Thyroid gland (tissue), 4 donors: ENCODE data around the gene TRMU. TPM values are rescaled to one million over a fixed set of nuclear protein-coding genes. Genes with fewer than 3 reads are reported as not detected.

Source experiments
- DNase-seq, 2 donors: peaks; one replicate each; pipeline ENCODE4 v3.0.0-alpha.2; 2019
- H3K27ac ChIP-seq, 3 donors: fragments of 200-600 bp; sonication (generic); 1 replicate in 2 of 3; 2 replicates in 1 of 3; pipeline ENCODE4 v1.5.1; 2016 to 2019; ENCODE audit warnings: mild to moderate bottlenecking in 1 of 3, moderate library complexity in 1 of 3
- H3K27me3 ChIP-seq: fragments of 200-600 bp; sonication (generic); one replicate; pipeline ENCODE4 v1.5.1; 2019
- H3K36me3 ChIP-seq, 2 donors: fragments of 200-600 bp; sonication (generic); one replicate each; pipeline ENCODE4 v1.5.1; 2016 to 2019
- H3K4me1 ChIP-seq, 2 donors: fragments of 200-600 bp; sonication (generic); one replicate each; pipeline ENCODE4 v1.5.1; 2017 to 2019
- H3K4me3 ChIP-seq, 3 donors: fragments of 200-600 bp; sonication (generic); replicated peaks in 1 of 3; 1 replicate in 2 of 3; 2 replicates in 1 of 3; pipeline ENCODE4 v1.5.1; 2016; ENCODE audit warnings: mild to moderate bottlenecking in 1 of 3
- H3K9me3 ChIP-seq: fragments of 200-600 bp; sonication (generic); one replicate; pipeline ENCODE4 v1.5.1; 2017
- POLR2A ChIP-seq, 2 donors: fragments of 450-650 bp; IDR thresholded peaks; one replicate each; pipeline ENCODE4 v1.6.1; 2017; ENCODE audit warnings: antibody characterized with exemption in 2 of 2, mild to moderate bottlenecking in 2 of 2, moderate library complexity in 1 of 2
- WGBS, 2 donors: methylation state at CpG; one replicate each; pipeline ENCODE4 v1.1.5; 2017; 5-methylcytosine and 5-hydroxymethylcytosine counted together
- intact Hi-C: fragments of 100-400 bp; cut with DNase I; formaldehyde crosslinking; loops from one replicate; pipeline ENCODE4 v1.15.1; 2023
- total RNA-seq, 4 donors: library from RNA; depleted of rRNA; stranded (reverse); fragments of >200 nt; gene quantifications; one replicate each; pipeline ENCODE4 v1.2.3, GENCODE V29; 2016
- TF ChIP-seq, protein P1 (sequence below), 6 experiments: fragments of 200-600 bp in 3 of 6; fragments of 450-650 bp in 3 of 6; sonication (generic) in 3 of 6; IDR thresholded peaks; one replicate each; pipeline ENCODE4 v1.5.1; 2016 to 2019; ENCODE audit warnings: antibody characterized with exemption in 6 of 6, mild to moderate bottlenecking in 2 of 6, inconsistent platforms in 1 of 6, moderate library complexity in 1 of 6

TRMU gene
- total RNA-seq, 4 donors from 2014 or later, result 30.7 to 113 (median 49.0) TPM

DNA sequence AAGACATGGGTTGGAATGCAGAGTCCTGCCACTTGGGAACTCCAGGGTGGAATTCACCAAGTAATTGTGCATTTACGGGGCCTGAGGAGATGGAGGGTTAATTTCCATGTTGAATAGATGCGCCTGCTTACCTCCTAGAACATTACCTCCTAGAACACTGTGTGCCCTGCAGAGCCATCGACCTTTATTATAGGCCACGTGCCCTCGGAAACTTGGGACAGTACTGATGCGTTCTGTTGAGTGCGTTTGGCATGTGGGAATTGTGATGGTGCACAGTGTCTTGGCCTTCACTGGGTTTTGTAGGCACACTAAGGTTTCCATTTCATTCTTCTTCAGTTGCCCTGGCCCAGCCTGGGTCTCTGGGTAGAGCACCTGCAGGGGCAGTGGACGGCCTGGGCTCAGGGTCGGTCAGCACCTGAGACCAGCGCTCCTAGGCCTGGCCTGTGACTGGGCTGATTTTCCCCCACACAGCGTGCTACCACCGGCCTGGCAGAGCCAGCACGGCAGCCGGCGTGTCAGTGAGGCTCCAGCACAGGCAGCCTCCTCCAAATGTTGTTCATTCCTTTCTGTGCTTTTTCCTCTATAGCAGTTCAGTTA is 12.7 kb downstream of the TRMU start:
- TF ChIP-seq POLR2A (IDR thresholded peaks at IDR 0.05), result no peak
- TF ChIP-seq, protein P1, sequence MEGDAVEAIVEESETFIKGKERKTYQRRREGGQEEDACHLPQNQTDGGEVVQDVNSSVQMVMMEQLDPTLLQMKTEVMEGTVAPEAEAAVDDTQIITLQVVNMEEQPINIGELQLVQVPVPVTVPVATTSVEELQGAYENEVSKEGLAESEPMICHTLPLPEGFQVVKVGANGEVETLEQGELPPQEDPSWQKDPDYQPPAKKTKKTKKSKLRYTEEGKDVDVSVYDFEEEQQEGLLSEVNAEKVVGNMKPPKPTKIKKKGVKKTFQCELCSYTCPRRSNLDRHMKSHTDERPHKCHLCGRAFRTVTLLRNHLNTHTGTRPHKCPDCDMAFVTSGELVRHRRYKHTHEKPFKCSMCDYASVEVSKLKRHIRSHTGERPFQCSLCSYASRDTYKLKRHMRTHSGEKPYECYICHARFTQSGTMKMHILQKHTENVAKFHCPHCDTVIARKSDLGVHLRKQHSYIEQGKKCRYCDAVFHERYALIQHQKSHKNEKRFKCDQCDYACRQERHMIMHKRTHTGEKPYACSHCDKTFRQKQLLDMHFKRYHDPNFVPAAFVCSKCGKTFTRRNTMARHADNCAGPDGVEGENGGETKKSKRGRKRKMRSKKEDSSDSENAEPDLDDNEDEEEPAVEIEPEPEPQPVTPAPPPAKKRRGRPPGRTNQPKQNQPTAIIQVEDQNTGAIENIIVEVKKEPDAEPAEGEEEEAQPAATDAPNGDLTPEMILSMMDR (IDR thresholded peaks at IDR 0.05), result no peak
- Histone ChIP-seq H3K27me3 (no peaks in the 10 kb centered on the region), H3K9me3 (no peaks in the 10 kb centered on the region), H3K4me1 (peaks cover 6 to 7% of the 10 kb centered on the region in 2 donors), H3K4me3 (no peak overlapping the region), H3K36me3 (peaks cover 79 to 80% of the 10 kb centered on the region in 2 donors), H3K27ac (no peak overlapping the region)
- intact Hi-C loops, result no loop called here
- WGBS, 2 donors, result 94 to 95% methylated on average over 15 of the region's 15 CpGs
- no peak for DNase-seq

DNA sequence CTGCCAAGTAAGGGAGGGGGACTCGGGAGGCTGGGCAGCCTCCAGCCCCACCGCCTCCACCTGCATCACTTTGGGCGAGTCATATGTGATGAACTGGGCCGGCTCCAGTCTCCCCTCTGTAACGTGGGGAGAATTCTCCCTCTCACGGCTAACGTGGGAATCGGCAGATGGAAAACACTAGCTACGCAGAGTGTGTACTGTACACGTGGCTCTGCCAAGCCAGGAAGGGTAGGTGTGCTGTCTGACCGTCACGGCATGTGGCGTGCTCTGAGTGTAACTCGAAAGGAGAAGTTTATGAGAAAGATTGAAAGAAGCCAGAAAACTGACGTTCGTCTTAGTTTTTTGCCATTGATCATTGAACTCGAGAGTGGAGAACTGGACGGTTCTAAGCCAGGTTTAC is 13.7 kb downstream of the TRMU start:
- intact Hi-C loops, result no loop called here
- WGBS, 2 donors, result 86 to 90% methylated on average over 18 of the region's 18 CpGs

DNA sequence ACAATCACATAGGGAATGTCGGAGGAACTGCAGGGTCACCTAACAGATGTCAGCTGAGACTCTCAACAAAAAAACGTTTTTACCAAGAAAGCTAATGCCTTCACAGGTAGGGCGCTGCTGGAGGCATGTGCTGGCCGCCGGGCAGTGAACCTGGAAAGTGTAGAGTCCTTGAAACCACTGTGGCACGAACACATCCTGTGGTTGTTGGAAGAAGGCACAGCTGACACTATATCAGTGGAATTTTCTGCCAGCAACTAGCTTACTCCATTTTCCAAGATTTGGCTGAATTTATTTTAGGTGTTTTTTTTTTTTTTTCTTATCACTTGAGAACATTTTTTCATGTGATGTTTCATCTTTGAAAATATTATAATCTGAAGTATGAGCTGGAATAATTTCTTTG is 14.2 kb downstream of the TRMU start:
- 32 to 42% methylated on average over 6 of the region's 6 CpGs for WGBS, 2 donors
- Histone ChIP-seq H3K27me3 (no peaks in the 10 kb centered on the region), H3K4me1 (peaks cover 6 to 7% of the 10 kb centered on the region in 2 donors), H3K4me3 (no peak overlapping the region), H3K9me3 (no peaks in the 10 kb centered on the region), H3K27ac (peak overlapping the region; percentile 15 to 63 (median 40)), H3K36me3 (peaks cover 77 to 79% of the 10 kb centered on the region in 2 donors)
- TF ChIP-seq, protein P1 (IDR thresholded peaks at IDR 0.05), result no peak
- no peak for TF ChIP-seq POLR2A (IDR thresholded peaks at IDR 0.05)
- peak; percentile 74 to 81 for DNase-seq
- intact Hi-C loops, result no loop called here

More for the DNA sequence above, 13.7 kb downstream of the TRMU start:
- Histone ChIP-seq H3K27ac (peak overlapping the region; percentile 15 to 63 (median 40)), H3K4me3 (no peak overlapping the region), H3K27me3 (no peaks in the 10 kb centered on the region), H3K4me1 (peaks cover 6 to 7% of the 10 kb centered on the region in 2 donors), H3K9me3 (no peaks in the 10 kb centered on the region), H3K36me3 (peaks cover 81 to 82% of the 10 kb centered on the region in 2 donors)
- DNase-seq, result no peak
- no peak for TF ChIP-seq POLR2A (IDR thresholded peaks at IDR 0.05)
- TF ChIP-seq, protein P1 (IDR thresholded peaks at IDR 0.05), result no peak

DNA sequence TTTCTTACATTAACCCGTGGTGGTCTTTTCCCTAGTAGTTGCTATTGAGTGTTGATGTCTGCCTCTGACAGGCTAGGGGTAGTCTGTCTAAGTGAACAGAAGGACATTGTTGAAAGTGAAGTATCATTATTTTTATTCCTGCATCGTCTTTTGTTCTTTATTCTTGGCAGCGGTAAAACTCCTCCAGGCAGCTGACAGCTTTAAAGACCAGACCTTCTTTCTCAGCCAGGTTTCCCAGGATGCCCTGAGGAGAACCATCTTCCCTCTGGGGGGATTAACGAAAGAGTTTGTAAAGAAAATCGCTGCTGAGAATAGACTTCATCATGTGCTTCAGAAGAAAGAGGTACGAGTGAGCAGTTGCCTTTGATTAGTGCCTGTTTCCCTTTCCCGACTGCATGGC is 14.6 kb downstream of the TRMU start:
- H3K4me3 ChIP-seq, result no peak overlapping the region
- intact Hi-C loops, result no loop called here
- TF ChIP-seq, protein P1 (IDR thresholded peaks at IDR 0.05), result no peak
- no peak for TF ChIP-seq POLR2A (IDR thresholded peaks at IDR 0.05)
- H3K27me3 ChIP-seq, result no peaks in the 10 kb centered on the region
- H3K4me1 ChIP-seq, result peaks cover 6 to 7% of the 10 kb centered on the region in 2 donors
- WGBS, 2 donors, result 78 to 85% methylated on average over 7 of the region's 7 CpGs
- H3K36me3 ChIP-seq, result peaks cover 72 to 74% of the 10 kb centered on the region in 2 donors
- no peak for DNase-seq
- peak overlapping the region in 1 of 3 donors; percentile 13 for H3K27ac ChIP-seq
- no peaks in the 10 kb centered on the region for H3K9me3 ChIP-seq

DNA sequence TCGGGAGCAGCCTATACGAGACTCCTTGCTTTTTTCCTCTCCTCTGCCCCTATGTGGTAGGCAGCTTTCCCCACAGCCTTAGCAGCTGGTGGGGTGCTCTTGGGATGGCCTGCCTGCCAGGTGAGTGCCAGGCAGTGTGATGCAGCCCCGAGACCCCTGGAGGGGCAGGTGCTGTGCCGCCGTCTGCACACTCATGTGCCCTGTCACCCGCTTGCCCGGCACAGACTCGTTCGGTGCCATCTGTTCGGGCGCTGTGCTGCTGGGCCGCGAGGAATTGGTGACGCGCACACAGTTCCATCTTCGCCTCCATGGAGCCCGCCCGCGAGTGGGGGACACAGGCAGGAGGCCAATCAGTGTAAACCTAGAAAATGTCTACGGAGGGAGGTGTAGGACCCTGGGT is 15.1 kb downstream of the TRMU start:
- Histone ChIP-seq H3K4me3 (no peak overlapping the region), H3K4me1 (peaks cover 6 to 7% of the 10 kb centered on the region in 2 donors), H3K27me3 (no peaks in the 10 kb centered on the region), H3K27ac (peak overlapping the region in 1 of 3 donors; percentile 13), H3K36me3 (peaks cover 67 to 72% of the 10 kb centered on the region in 2 donors), H3K9me3 (no peaks in the 10 kb centered on the region)
- intact Hi-C loops, result no loop called here
- no peak for DNase-seq
- TF ChIP-seq POLR2A (IDR thresholded peaks at IDR 0.05), result no peak
- TF ChIP-seq, protein P1 (IDR thresholded peaks at IDR 0.05), result no peak
- 96 to 97% methylated on average over 15 to 18 of the region's 20 CpGs for WGBS, 2 donors
